SK-N-SH (cell line): ENCODE results near the gene SCAPER. TPM values are rescaled to one million over a fixed set of nuclear protein-coding genes. Genes with fewer than 3 reads are reported as not detected.
"Not testable (repeated sequence)": the region's sequence is repeated elsewhere in the genome, so short reads cannot be mapped to it uniquely, and the experiment has no call there.

Experiments used
- CTCF ChIA-PET: fragments of 300-600, 350-600 bp; formaldehyde crosslinking; extraction: SDS; loops from one replicate; lab custom pipeline; 2021; lab: Yijun Ruan, JAX
- POLR2A ChIA-PET: fragments of 350-600 bp; sonication (Branson Sonifier 250); formaldehyde crosslinking; extraction: SDS; loops from one replicate; lab custom pipeline; 2020; ENCODE audit warnings: antibody characterized with exemption, inconsistent platforms; lab: Yijun Ruan, JAX
- DNase-seq: peaks from one replicate; pipeline ENCODE4 v3.0.0; 2012
- H2AFZ ChIP-seq: fragments of 200-600 bp; sonication (generic); 2 replicates; pipeline ENCODE4 v1.8.1; 2016; ENCODE audit warnings: antibody characterized with exemption, mild to moderate bottlenecking, low read depth
- H3F3A ChIP-seq: fragments of 200-600 bp; sonication (generic); replicated peaks from 2 replicates; pipeline ENCODE3; 2016; ENCODE audit warnings: antibody characterized with exemption, mild to moderate bottlenecking; ENCODE audit not compliant: insufficient read depth
- H3K27ac ChIP-seq, 2 experiments: fragments of 200-500 bp in 1 of 2; fragments of 200-600 bp in 1 of 2; sonication (Bioruptor generic) in 1 of 2; sonication (generic), shearing (Covaris generic) in 1 of 2; 2 replicates each; pipeline versions ENCODE4 v1.5.1 to v1.6.1; 2014 to 2016; ENCODE audit warnings: low read depth in 2 of 2, inconsistent platforms in 1 of 2, low read length in 1 of 2, mild to moderate bottlenecking in 1 of 2, mixed read lengths in 1 of 2
- H3K27me3 ChIP-seq: fragments of 200-600 bp; sonication (generic), shearing (Covaris generic); 2 replicates; pipeline ENCODE4 v1.6.1; 2016; ENCODE audit warnings: mixed run types; ENCODE audit not compliant: insufficient read depth
- H3K36me3 ChIP-seq, 2 experiments: fragments of 200-500 bp in 1 of 2; fragments of 200-600 bp in 1 of 2; sonication (Bioruptor generic) in 1 of 2; sonication (generic) in 1 of 2; replicated peaks in 1 of 2; 2 replicates each; pipeline versions ENCODE3 to v1.5.1; 2014 to 2016; ENCODE audit warnings: low read length in 1 of 2, mild to moderate bottlenecking in 1 of 2; ENCODE audit not compliant: insufficient read depth in 2 of 2, control insufficient read depth in 1 of 2
- H3K4me1 ChIP-seq, 2 experiments: fragments of 200-500 bp in 1 of 2; fragments of 200-600 bp in 1 of 2; sonication (Bioruptor generic) in 1 of 2; sonication (generic), shearing (Covaris generic) in 1 of 2; 2 replicates each; pipeline versions ENCODE4 v1.5.1 to v1.6.1; 2014 to 2016; ENCODE audit warnings: low read depth in 1 of 2, low read length in 1 of 2, mixed run types in 1 of 2; ENCODE audit not compliant: insufficient read depth in 2 of 2, control insufficient read depth in 1 of 2
- H3K4me2 ChIP-seq: fragments of 200-600 bp; sonication (generic), shearing (Covaris generic); 2 replicates; pipeline ENCODE4 v1.6.1; 2017; ENCODE audit warnings: mixed run types
- H3K4me3 ChIP-seq, 2 experiments: fragments of 200-500 bp in 1 of 2; fragments of 200-600 bp in 1 of 2; sonication (Bioruptor generic) in 1 of 2; sonication (generic), shearing (Covaris generic) in 1 of 2; 2 replicates each; pipeline versions ENCODE4 v1.5.1 to v1.8.1; 2014 to 2016; ENCODE audit warnings: low read depth in 2 of 2, inconsistent platforms in 1 of 2, low read length in 1 of 2, mild to moderate bottlenecking in 1 of 2, mixed read lengths in 1 of 2, moderate library complexity in 1 of 2
- H3K79me2 ChIP-seq: fragments of 200-600 bp; sonication (generic); 2 replicates; pipeline ENCODE4 v1.8.1; 2017; ENCODE audit warnings: mild to moderate bottlenecking; ENCODE audit not compliant: insufficient read depth
- H3K9ac ChIP-seq: fragments of 200-600 bp; sonication (generic); 2 replicates; pipeline ENCODE4 v1.6.1; 2017; ENCODE audit warnings: mixed run types
- H3K9me2 ChIP-seq: fragments of 200-600 bp; sonication (generic); 2 replicates; pipeline ENCODE4 v1.6.1; 2017; ENCODE audit warnings: mixed run types
- H3K9me3 ChIP-seq: fragments of 200-600 bp; sonication (generic); 2 replicates; pipeline ENCODE4 v1.6.1; 2017; ENCODE audit warnings: mixed run types, mild to moderate bottlenecking, moderate library complexity
- H4K20me1 ChIP-seq: fragments of 200-600 bp; sonication (generic); 2 replicates; pipeline ENCODE4 v1.6.1; 2017; ENCODE audit warnings: mild to moderate bottlenecking, mixed run types; ENCODE audit not compliant: insufficient read depth
- ELF1 ChIP-seq: IDR thresholded peaks from 2 replicates; pipeline ENCODE4 v1.4.0; 2012
- EZH2phosphoT487 ChIP-seq: fragments of 200-600 bp; sonication (generic); IDR thresholded peaks from 2 replicates; pipeline ENCODE4 v1.6.1; 2017; ENCODE audit warnings: low read depth, mixed run types, mild to moderate bottlenecking, antibody characterized with exemption, moderate library complexity, borderline replicate concordance
- FOSL2 ChIP-seq: IDR thresholded peaks from 2 replicates; pipeline ENCODE4 v1.4.0; 2012; ENCODE audit warnings: low read depth, mild to moderate bottlenecking, moderate library complexity, borderline replicate concordance
- FOXJ3 ChIP-seq: sonication (generic); formaldehyde crosslinking; IDR thresholded peaks from 2 replicates; pipeline ENCODE4 v1.5.1; 2020; ENCODE audit warnings: mild to moderate bottlenecking, missing genetic modification reagents
- GABPA ChIP-seq: IDR thresholded peaks from 2 replicates; pipeline ENCODE4 v1.4.0; 2012; ENCODE audit warnings: low read depth, mild to moderate bottlenecking
- GATA2 ChIP-seq: sonication (generic); formaldehyde crosslinking; IDR thresholded peaks from 2 replicates; pipeline ENCODE4 v1.5.0; 2020; ENCODE audit warnings: mild to moderate bottlenecking, missing genetic modification reagents
- JUND ChIP-seq: IDR thresholded peaks from 2 replicates; pipeline ENCODE4 v1.4.0; 2012
- NFIC ChIP-seq: IDR thresholded peaks from 2 replicates; pipeline ENCODE4 v1.4.0; 2012; ENCODE audit warnings: borderline replicate concordance
- NRF1 ChIP-seq: IDR thresholded peaks from 2 replicates; pipeline ENCODE4 v1.6.1; 2012; ENCODE audit warnings: low read depth, mild to moderate bottlenecking, low read length
- POLR2AphosphoS5 ChIP-seq: IDR thresholded peaks from 2 replicates; pipeline ENCODE4 v1.6.1; 2012; ENCODE audit warnings: low read depth, low read length
- RXRA ChIP-seq: IDR thresholded peaks from 2 replicates; pipeline ENCODE4 v1.4.0; 2012; ENCODE audit warnings: low read depth, mild to moderate bottlenecking, borderline replicate concordance
- SIN3A ChIP-seq: IDR thresholded peaks from 2 replicates; pipeline ENCODE4 v1.6.1; 2012; ENCODE audit warnings: low read depth, mild to moderate bottlenecking, low read length, moderate library complexity, borderline replicate concordance
- SMC3 ChIP-seq: IDR thresholded peaks from 2 replicates; pipeline ENCODE4 v1.6.1; 2012; ENCODE audit warnings: low read depth, low read length, improper control_type of control experiment
- TAF1 ChIP-seq: IDR thresholded peaks from 2 replicates; pipeline ENCODE4 v1.6.1; 2012; ENCODE audit warnings: low read depth, mild to moderate bottlenecking, low read length, moderate library complexity, borderline replicate concordance
- TCF12 ChIP-seq: IDR thresholded peaks from 2 replicates; pipeline ENCODE4 v1.4.0; 2012
- YY1 ChIP-seq: IDR thresholded peaks from 2 replicates; pipeline ENCODE4 v1.4.0; 2012; ENCODE audit warnings: low read depth, mild to moderate bottlenecking
- WGBS: methylation state at CpG from one replicate; pipeline ENCODE4 v1.1.6; 2017; ENCODE audit warnings: low lambda C conversion rate; 5-methylcytosine and 5-hydroxymethylcytosine counted together
- polyA plus RNA-seq, 3 experiments: library from polyadenylated mRNA; depleted of rRNA; stranded (reverse); fragments of >200 nt; gene quantifications; 2 replicates each; pipeline ENCODE4 v1.2.3, GENCODE V29; 2012
- TF ChIP-seq, protein P1 (sequence below): IDR thresholded peaks from 2 replicates; pipeline ENCODE4 v1.4.0; 2012; ENCODE audit warnings: low read depth, borderline replicate concordance
- TF ChIP-seq, protein P2 (sequence below): IDR thresholded peaks from 2 replicates; pipeline ENCODE4 v1.4.0; 2012; ENCODE audit warnings: low read depth, borderline replicate concordance
- TF ChIP-seq, protein P3 (sequence below): fragments of 200-600 bp; sonication (generic); IDR thresholded peaks from 2 replicates; pipeline ENCODE4 v1.6.1; 2017; ENCODE audit warnings: antibody characterized with exemption, mild to moderate bottlenecking, moderate library complexity
- TF ChIP-seq, protein P4 (sequence below): IDR thresholded peaks from 2 replicates; pipeline ENCODE4 v1.6.1; 2012; ENCODE audit warnings: mild to moderate bottlenecking, low read depth, low read length, moderate library complexity

The SCAPER gene
- polyA plus RNA-seq, 1 of the 3 experiments (the other 2 are of a cell fraction): 1.8 TPM

DNA sequence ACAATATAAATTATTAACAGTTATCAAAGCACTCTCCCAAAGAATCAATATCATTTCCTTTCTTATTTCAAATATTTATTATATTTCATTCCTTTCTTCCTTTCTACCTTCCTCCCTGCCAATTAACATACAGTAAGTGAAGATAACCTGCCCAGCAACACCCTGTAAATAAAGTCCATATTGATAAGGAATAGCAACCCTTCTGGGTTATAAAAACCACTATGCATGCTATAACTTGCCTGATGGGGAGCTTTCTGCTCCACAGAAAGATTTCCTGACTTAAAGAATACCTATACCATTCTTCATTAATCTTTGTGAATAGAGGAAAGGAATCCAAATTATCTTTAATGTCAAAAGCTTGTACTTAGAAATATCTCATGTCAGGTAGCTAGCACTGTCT, 402.0 kb downstream of the SCAPER start (continued):
- TF ChIP-seq, protein P1, sequence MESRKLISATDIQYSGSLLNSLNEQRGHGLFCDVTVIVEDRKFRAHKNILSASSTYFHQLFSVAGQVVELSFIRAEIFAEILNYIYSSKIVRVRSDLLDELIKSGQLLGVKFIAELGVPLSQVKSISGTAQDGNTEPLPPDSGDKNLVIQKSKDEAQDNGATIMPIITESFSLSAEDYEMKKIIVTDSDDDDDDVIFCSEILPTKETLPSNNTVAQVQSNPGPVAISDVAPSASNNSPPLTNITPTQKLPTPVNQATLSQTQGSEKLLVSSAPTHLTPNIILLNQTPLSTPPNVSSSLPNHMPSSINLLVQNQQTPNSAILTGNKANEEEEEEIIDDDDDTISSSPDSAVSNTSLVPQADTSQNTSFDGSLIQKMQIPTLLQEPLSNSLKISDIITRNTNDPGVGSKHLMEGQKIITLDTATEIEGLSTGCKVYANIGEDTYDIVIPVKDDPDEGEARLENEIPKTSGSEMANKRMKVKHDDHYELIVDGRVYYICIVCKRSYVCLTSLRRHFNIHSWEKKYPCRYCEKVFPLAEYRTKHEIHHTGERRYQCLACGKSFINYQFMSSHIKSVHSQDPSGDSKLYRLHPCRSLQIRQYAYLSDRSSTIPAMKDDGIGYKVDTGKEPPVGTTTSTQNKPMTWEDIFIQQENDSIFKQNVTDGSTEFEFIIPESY: no peak
- TF ChIP-seq EZH2phosphoT487 (no peak), NRF1 (no peak)

DNA sequence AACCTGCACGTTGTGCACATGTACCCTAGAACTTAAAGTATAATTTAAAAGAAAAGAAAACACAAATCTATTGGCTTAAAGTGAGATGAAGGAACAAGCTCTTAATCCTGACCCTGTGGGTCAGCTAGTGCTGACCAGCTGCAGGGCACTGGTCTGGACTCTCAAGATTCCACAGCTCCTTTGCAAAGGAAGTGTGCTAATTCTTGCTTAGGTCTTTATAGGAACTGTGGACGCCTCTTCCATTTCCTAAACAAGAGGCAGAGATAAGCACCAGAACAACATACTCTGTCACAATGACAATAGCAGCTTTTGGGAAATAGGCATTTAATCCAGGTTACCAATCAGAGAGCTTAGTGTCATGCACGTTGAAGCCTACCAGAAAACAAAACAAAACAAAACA, 402.5 kb downstream of the SCAPER start:
- Histone ChIP-seq H3K36me3 (no peaks in the 10 kb centered on the region), H3K79me2 (no peaks in the 10 kb centered on the region), H3K4me1 (no peaks in the 10 kb centered on the region), H3K4me3 (no peak overlapping the region), H3K9me2 (no peaks in the 10 kb centered on the region), H3K27me3 (no peaks in the 10 kb centered on the region), H3K27ac (no peak overlapping the region), H4K20me1 (no peaks in the 10 kb centered on the region), H3F3A (no peaks in the 10 kb centered on the region), H3K4me2 (no peak overlapping the region), H2AFZ (no peak overlapping the region), H3K9ac (no peak overlapping the region), H3K9me3 (no peaks in the 10 kb centered on the region)
- WGBS: 96% methylated on average over 3 of the region's 3 CpGs
- CTCF ChIA-PET: no interaction called here
- TF ChIP-seq RXRA: no peak
- no peak for TF ChIP-seq JUND
- no peak for TF ChIP-seq FOSL2
- no peak for TF ChIP-seq NFIC
- no peak for TF ChIP-seq TAF1
- TF ChIP-seq YY1: no peak
- TF ChIP-seq GABPA: no peak
- TF ChIP-seq, protein P2, sequence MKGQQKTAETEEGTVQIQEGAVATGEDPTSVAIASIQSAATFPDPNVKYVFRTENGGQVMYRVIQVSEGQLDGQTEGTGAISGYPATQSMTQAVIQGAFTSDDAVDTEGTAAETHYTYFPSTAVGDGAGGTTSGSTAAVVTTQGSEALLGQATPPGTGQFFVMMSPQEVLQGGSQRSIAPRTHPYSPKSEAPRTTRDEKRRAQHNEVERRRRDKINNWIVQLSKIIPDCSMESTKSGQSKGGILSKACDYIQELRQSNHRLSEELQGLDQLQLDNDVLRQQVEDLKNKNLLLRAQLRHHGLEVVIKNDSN: no peak
- TF ChIP-seq, protein P3, sequence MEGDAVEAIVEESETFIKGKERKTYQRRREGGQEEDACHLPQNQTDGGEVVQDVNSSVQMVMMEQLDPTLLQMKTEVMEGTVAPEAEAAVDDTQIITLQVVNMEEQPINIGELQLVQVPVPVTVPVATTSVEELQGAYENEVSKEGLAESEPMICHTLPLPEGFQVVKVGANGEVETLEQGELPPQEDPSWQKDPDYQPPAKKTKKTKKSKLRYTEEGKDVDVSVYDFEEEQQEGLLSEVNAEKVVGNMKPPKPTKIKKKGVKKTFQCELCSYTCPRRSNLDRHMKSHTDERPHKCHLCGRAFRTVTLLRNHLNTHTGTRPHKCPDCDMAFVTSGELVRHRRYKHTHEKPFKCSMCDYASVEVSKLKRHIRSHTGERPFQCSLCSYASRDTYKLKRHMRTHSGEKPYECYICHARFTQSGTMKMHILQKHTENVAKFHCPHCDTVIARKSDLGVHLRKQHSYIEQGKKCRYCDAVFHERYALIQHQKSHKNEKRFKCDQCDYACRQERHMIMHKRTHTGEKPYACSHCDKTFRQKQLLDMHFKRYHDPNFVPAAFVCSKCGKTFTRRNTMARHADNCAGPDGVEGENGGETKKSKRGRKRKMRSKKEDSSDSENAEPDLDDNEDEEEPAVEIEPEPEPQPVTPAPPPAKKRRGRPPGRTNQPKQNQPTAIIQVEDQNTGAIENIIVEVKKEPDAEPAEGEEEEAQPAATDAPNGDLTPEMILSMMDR: no peak
- no peak for TF ChIP-seq SIN3A
- no peak for TF ChIP-seq FOXJ3 (CRISPR knock-in tag)
- TF ChIP-seq ELF1: no peak
- TF ChIP-seq, protein P4, sequence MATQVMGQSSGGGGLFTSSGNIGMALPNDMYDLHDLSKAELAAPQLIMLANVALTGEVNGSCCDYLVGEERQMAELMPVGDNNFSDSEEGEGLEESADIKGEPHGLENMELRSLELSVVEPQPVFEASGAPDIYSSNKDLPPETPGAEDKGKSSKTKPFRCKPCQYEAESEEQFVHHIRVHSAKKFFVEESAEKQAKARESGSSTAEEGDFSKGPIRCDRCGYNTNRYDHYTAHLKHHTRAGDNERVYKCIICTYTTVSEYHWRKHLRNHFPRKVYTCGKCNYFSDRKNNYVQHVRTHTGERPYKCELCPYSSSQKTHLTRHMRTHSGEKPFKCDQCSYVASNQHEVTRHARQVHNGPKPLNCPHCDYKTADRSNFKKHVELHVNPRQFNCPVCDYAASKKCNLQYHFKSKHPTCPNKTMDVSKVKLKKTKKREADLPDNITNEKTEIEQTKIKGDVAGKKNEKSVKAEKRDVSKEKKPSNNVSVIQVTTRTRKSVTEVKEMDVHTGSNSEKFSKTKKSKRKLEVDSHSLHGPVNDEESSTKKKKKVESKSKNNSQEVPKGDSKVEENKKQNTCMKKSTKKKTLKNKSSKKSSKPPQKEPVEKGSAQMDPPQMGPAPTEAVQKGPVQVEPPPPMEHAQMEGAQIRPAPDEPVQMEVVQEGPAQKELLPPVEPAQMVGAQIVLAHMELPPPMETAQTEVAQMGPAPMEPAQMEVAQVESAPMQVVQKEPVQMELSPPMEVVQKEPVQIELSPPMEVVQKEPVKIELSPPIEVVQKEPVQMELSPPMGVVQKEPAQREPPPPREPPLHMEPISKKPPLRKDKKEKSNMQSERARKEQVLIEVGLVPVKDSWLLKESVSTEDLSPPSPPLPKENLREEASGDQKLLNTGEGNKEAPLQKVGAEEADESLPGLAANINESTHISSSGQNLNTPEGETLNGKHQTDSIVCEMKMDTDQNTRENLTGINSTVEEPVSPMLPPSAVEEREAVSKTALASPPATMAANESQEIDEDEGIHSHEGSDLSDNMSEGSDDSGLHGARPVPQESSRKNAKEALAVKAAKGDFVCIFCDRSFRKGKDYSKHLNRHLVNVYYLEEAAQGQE: no peak
- TF ChIP-seq SMC3: no peak
- no peak for TF ChIP-seq GATA2 (CRISPR knock-in tag)
- no peak for TF ChIP-seq TCF12
- TF ChIP-seq POLR2AphosphoS5: no peak
- POLR2A ChIA-PET: interaction anchor here (0.7 kb wide), 1 partner anchor 16 kb away, joined by 3 read pairs; no protein-coding TSS in a partner anchor
- DNase-seq: no peak

DNA sequence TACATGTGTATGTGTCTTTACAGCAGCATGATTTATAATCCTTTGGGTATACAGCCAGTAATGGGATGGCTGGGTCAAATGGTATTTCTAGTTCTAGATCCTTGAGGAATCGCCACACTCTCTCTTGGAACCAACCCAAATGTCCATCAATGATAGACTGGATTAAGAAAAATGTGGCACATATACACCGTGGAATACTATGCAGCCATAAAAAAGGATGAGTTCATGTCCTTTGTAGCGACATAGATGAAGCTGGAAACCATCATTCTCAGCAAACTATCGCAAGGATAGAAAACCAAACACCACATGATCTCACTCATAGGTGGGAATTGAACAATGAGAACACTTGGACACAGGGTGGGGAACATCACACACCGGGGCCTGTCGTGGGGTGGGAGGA, 403.0 kb downstream of the SCAPER start:
- H3F3A ChIP-seq, CTCF ChIA-PET, H4K20me1 ChIP-seq, POLR2A ChIA-PET, H3K4me3 ChIP-seq, H3K36me3 ChIP-seq, H3K9me2 ChIP-seq, H3K4me2 ChIP-seq, DNase-seq, H3K79me2 ChIP-seq, H2AFZ ChIP-seq, H3K27ac ChIP-seq, H3K27me3 ChIP-seq, H3K4me1 ChIP-seq, H3K9ac ChIP-seq, H3K9me3 ChIP-seq: not testable (repeated sequence)
- WGBS: 85% methylated on average over 6 of the region's 6 CpGs
